Stimulated activated CD8-positive, alpha-beta memory T cell treated with anti-CD3 and anti-CD28 coated beads, Interleukin-7, amount 100 ng/mL, for 24 hours (primary cell): Measurements from ENCODE around the gene FBN1.

Experiments
- DNase-seq: peaks from one replicate; pipeline ENCODE4 v3.0.0-alpha.2; 2020; ENCODE audit warnings: low read depth

FBN1 gene

GRCh38 chr15:48396020-48396419 is 249.5 kb downstream of the FBN1 start:
- no peak for DNase-seq

- DNase-seq = no peak
These were observed 249.9 kb downstream of the FBN1 start for GRCh38 chr15:48395521-48396011.

DNA sequence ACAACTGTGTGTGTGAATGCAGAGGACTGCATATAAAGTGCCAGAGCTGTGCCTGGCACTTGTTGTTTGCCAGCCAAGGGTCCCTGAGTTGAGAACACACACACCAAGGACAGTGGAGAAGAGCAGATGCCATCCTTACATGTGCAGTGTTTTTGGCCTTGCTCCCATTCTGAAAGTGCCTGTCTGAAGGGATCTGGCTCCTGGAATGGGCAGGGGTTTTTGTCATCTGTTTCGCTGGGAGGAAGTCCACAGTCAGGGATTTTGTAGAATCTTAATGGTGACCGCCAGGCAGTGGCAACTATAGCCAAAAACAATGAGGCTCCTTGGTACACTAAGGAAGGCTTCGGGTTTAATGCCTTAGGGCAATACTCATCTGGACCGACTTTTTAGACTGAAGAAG is 250.5 kb downstream of the FBN1 start:
- no peak for DNase-seq

DNA sequence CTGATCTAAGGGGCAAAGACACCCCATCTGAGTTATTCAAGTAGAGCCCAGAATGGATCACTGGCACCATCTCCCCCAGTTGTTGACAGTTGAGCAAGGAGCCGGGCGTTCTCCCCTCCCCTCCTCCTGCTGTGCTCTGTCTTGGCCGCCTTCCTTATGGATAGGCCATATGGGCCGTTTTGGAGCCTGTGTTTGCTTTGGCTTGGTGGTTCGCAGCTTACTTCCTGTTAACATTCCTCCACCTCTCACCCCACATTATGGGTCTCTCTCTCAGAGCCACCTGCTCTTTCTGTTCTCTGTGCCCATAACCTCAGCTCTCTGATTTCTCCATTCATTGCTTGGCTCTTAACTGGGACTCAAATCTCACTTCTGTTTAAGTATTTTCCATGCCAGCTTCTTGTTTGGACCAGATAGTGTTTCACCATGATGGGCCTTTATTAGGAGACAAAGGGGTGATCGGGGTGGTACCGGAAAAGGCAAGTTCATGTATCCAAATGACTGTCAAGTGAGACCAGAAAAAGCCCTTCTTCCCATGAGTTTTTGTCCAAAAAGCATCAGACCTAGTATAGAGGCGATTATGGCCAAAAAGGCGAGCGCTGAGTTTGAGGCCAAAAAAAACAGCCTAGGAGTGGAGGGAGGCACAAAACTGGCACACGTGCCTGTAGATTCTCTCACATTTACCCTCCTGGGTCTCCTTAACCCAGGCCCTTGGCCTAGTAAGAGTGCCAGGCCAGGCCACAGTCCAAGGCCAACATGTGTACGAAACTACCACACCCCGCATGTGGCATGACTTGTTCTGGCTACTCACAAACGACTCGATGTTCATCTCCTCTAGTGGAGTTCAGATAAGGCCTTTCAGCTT is 251.6 kb downstream of the FBN1 start:
- no peak for DNase-seq

GRCh38 chr15:48392356-48392755 is 253.2 kb downstream of the FBN1 start:
- DNase-seq = no peak

- no peak for DNase-seq
These were observed 253.6 kb downstream of the FBN1 start for GRCh38 chr15:48391950-48392349.

- no peak for DNase-seq
These were observed 255.8 kb downstream of the FBN1 start for GRCh38 chr15:48389691-48390143.

GRCh38 chr15:48388910-48389309 is 256.6 kb downstream of the FBN1 start:
- no peak for DNase-seq

- DNase-seq = no peak
These were observed 257.3 kb downstream of the FBN1 start for GRCh38 chr15:48388016-48388851.

DNA sequence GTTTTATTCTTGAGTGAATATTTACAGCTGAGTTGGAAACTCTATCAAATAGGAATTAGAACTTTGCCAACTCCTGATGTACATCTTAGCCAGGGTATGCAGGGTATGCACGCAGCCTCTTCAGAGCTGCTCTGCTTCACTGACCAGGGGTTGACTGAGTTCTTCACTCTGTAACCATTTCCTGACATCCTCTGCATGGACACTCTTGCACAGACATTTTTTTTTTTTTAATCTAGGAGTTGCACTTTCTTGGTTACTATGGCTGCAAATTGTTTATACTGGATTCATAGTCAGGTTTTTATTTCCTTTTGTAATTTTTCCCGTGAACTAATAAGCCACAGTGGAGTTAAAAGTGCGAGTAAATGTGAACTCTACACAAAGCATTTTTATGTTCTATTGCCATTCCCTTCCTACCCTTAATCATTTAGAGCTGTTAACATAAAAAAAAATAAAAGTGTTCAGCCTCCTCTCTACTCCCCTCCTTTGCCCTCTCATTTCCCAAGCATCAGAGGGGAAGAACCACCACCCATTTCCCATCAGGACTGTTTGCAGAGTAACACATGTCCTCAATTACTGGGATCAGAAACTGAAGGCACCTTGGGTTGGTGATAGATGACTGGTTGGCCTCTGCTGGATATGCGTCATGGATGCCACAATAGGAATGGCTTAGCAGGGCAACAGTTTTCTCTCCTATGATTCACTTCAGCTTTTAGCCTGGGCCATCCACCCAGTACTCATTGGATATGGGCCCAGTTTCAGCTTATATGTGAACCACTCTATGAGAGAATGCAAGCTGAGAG is 260.3 kb downstream of the FBN1 start:
- DNase-seq = no peak

GRCh38 chr15:48384616-48385015 is 260.9 kb downstream of the FBN1 start:
- no peak for DNase-seq

DNA sequence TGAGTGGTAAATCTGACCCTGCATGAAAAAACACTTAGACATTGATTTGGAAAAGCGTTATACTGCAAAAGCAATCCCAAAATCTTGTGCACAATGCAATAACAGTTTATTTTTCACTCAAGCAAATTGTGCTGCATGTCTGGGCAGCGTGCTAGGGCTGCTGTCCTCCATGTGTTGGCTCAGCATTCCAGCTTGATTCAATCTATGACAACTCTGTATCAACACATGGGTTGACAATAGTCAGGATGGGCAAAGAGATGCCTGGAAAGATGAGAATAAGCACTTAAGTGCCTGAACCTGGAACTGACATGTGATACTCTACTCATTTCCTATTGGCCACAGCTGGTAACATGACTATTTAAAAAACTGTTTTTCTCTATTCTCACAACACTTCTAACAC is 262.5 kb downstream of the FBN1 start:
- DNase-seq = no peak

DNA sequence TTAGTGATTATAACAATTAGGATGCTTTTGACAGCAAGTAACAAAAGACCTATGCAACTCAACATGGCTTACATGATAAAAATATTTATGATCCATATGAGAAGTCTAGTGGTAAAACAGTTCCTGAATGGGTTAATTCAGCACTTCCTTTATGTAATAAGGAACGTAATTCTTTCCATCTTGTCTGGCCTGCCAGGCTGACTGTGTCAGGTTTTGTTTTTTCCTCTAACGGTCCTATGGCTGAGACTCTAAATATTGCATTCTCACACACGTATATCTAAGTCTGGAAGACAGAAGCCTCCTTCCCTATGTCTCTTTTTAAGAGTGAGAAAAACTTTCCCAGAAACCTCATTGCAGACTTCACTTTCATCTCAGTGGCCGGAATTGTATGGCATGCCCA is 263.6 kb downstream of the FBN1 start:
- no peak for DNase-seq

DNA sequence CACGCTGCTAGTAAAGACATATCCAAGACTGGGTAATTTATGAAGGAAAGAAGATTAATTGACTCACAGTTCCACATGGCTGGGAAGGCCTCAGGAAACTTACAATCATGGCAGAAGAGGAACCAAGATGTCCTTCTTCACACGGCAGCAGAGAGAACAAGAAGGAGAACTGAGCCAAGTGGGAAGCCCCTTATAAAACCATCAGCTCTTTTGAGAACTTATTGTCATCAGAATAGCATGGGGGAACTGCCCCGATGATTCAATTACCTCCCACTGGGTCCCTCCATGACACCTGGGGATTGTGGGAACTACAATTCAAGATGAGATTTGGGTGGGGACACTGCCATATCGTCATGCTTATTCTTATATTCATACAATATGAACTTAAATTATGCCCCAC is 265.3 kb downstream of the FBN1 start:
- no peak for DNase-seq

GRCh38 chr15:48375767-48376166 is 269.7 kb downstream of the FBN1 start:
- no peak for DNase-seq

DNA sequence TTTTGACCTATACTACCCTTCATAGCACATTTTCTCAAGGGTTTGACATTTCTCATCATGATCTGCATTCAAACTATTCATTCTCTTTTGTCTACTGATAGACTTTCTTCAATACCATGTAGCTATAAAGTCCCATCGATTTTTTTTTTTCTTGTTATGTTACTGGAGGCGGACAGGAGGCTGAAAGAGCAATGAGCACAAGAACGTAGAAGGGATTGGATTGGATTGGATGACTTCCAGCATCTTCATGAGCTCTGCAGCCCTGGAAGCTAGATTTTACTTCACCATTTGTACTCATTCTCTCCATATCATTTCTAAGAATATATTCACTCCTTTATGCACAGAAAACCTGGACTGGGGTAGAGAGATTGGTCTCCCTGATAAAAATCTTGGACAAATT is 271.0 kb downstream of the FBN1 start:
- no peak for DNase-seq

DNA sequence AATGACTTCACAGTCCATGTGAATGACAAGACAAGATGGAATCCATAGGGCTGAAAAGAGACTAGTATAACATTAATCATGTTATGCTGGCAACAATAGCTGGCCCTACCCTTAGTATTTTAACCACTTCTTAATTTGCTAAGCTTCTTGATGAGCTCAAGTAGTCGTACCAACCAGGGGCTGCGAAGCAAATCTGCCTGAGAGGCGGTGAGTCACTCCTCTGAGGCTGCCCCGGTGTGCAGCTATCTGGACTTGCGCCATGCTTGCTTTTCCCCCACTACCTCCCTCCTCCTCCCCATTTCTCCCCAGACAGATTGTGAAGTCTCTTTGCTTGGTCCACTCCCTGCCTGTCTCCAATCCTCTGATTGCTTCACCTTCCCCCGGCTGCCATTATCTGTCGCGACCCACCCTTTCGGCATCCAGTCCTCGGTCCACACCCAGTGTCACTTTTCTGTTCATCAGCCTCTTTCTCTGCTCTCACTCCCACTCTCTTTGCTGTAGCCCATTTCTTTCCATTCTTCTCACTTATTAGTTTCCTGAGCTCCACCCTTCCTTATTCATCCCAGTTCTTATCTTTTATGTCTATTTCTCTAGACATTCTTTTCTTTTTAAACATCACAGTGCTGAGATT is 271.6 kb downstream of the FBN1 start:
- no peak for DNase-seq

- DNase-seq = no peak
These were observed 273.5 kb downstream of the FBN1 start for GRCh38 chr15:48371961-48372360.

- DNase-seq = no peak
These were observed 274.0 kb downstream of the FBN1 start for GRCh38 chr15:48371550-48371949.

DNA sequence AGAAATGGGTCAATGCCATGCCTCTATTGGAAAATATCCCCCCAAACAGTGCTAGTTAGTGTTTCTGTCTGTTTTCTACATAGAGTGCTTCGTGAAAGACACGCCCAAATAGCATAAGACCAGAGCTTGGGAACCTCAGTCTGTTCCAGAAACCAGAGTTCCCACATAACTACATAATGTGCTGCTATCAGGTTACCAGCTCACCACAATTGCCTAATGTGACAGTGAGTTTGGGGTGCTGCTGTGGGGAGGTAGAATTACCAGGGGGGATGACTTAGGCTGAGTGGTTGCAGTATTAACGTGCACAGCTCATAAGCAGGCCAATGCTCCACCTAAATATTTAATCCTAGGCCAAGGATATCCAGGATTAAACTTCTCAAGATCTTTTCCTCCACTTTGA is 275.0 kb downstream of the FBN1 start:
- DNase-seq = no peak

DNA sequence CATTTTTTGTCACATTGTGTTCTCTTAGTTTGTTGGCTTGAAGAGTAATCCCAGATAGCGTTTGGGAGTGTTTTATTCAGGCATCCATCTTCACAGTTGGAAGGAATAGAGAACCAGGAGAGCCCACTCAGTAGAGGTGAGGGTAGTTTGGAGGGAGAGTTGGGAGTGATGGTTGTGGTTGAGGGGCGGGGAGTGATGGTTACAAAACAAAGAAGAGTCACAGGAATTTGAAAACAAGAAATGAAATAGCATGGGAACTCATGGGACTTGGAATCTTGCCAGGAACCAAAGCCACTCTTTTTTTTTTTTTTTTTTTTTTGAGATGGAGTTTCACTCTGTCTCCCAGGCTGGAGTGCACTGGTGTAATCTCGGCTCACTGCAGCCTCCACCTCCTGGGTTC is 278.0 kb downstream of the FBN1 start:
- DNase-seq = no peak
